HTERT RPE-1 (cell line): ENCODE results near the gene GRM5.

Experiments
- in situ Hi-C: fragments of 300-500 bp; cut with MboI; formaldehyde crosslinking; loops from 4 replicates; pipeline ENCODE4 v1.14.3; 2020; ENCODE audit warnings: low sequenced_read_pairs

GRM5 gene

GRCh38 chr11:88623531-88623930 is 442.3 kb downstream of the GRM5 start:
- in situ Hi-C loops: no loop called here

- in situ Hi-C loops: no loop called here
These were observed 445.1 kb downstream of the GRM5 start for GRCh38 chr11:88620568-88621130.

- in situ Hi-C loops: no loop called here
These were observed 446.0 kb downstream of the GRM5 start for GRCh38 chr11:88619656-88620385.

- in situ Hi-C loops: no loop called here
These were observed 446.7 kb downstream of the GRM5 start for GRCh38 chr11:88619071-88619425.

GRCh38 chr11:88618327-88619070 is 447.3 kb downstream of the GRM5 start:
- in situ Hi-C loops: no loop called here

- in situ Hi-C loops: no loop called here
These were observed 448.6 kb downstream of the GRM5 start for GRCh38 chr11:88617226-88617625.

- in situ Hi-C loops: no loop called here
These were observed 461.5 kb downstream of the GRM5 start for GRCh38 chr11:88604260-88604659.

GRCh38 chr11:88603091-88603867 is 462.5 kb downstream of the GRM5 start:
- in situ Hi-C loops: no loop called here

GRCh38 chr11:88597387-88597786 is 468.4 kb downstream of the GRM5 start:
- in situ Hi-C loops: no loop called here

GRCh38 chr11:88596786-88597185 is 469.0 kb downstream of the GRM5 start:
- in situ Hi-C loops: no loop called here

- in situ Hi-C loops: no loop called here
These were observed 471.4 kb downstream of the GRM5 start for GRCh38 chr11:88594274-88594950.

GRCh38 chr11:88590361-88590760 is 475.4 kb downstream of the GRM5 start:
- in situ Hi-C loops: no loop called here

GRCh38 chr11:88583251-88583650 is 482.5 kb downstream of the GRM5 start:
- in situ Hi-C loops: no loop called here

GRCh38 chr11:88579466-88579865 is 486.3 kb downstream of the GRM5 start:
- in situ Hi-C loops: no loop called here

- in situ Hi-C loops: no loop called here
These were observed 489.0 kb downstream of the GRM5 start for GRCh38 chr11:88576741-88577140.

GRCh38 chr11:88575916-88576315 is 489.9 kb downstream of the GRM5 start:
- in situ Hi-C loops: no loop called here

GRCh38 chr11:88569342-88569741 is 496.4 kb downstream of the GRM5 start:
- in situ Hi-C loops: no loop called here

GRCh38 chr11:88555829-88556202 is 510.0 kb downstream of the GRM5 start:
- in situ Hi-C loops: no loop called here

- in situ Hi-C loops: no loop called here
These were observed 510.6 kb downstream of the GRM5 start for GRCh38 chr11:88555018-88555828.

GRCh38 chr11:88553204-88553603 is 512.6 kb downstream of the GRM5 start:
- in situ Hi-C loops: no loop called here
